ENCODE measurements around the gene ECT2L.

GRCh38 chr6:138797806-138798446 is 2.0 kb downstream of the ECT2L start:
- no peak for TF ChIP-seq CTCF (IDR thresholded peaks at IDR 0.05; ENCODE audit: low read depth, low read length, missing input control)
- TF ChIP-seq YY1 (IDR thresholded peaks at IDR 0.05): no peak
- no peak for TF ChIP-seq MAX (IDR thresholded peaks at IDR 0.05)
- TF ChIP-seq NR2F2 (IDR thresholded peaks at IDR 0.05): no peak
- no peak for TF ChIP-seq GABPA (IDR thresholded peaks at IDR 0.05 in 1 of 2, conservative IDR thresholded peaks at IDR 0.05 in 1 of 2)
- no peak for TF ChIP-seq FOXA1 (IDR thresholded peaks at IDR 0.05)
- TF ChIP-seq REST (IDR thresholded peaks at IDR 0.05): no peak
- TF ChIP-seq TAF1 (conservative IDR thresholded peaks at IDR 0.05): no peak
- no peak for TF ChIP-seq RAD21 (IDR thresholded peaks at IDR 0.05)
- TF ChIP-seq SP1 (IDR thresholded peaks at IDR 0.05): no peak
